Stimulated activated effector memory CD8-positive, alpha-beta T cell treated with anti-CD3 and anti-CD28 coated beads, Interleukin-12 subunit alpha, Interleukin-12 subunit beta, amount 100 ng/mL, for 72 hours (primary cell): ENCODE data around the gene SCRN1.
A peak's percentile ranks its signal among the peaks of the same experiment; 100 is the strongest.

Experiments
- ATAC-seq: fragments of 150-1000 bp; cut with Tn5 transposase; 2 replicates; pipeline ENCODE4 v1.10.0; 2021
- DNase-seq, 2 donors: peaks; one replicate each; pipeline ENCODE4 v3.0.0; 2021 to 2022; ENCODE audit warnings: low spot score in 2 of 2
- H3K27ac Mint-ChIP-seq: one replicate; pipeline ENCODE4 v1.8.0; 2022; ENCODE audit warnings: mild to moderate bottlenecking, mixed read lengths
- H3K36me3 Mint-ChIP-seq: one replicate; pipeline ENCODE4 v1.8.0; 2022; ENCODE audit warnings: mild to moderate bottlenecking, mixed read lengths
- H3K4me1 Mint-ChIP-seq: one replicate; pipeline ENCODE4 v1.8.0; 2022; ENCODE audit warnings: mixed read lengths
- H3K4me3 Mint-ChIP-seq: one replicate; pipeline ENCODE4 v1.8.0; 2022; ENCODE audit warnings: mild to moderate bottlenecking, mixed read lengths
- H3K9me3 Mint-ChIP-seq: one replicate; pipeline ENCODE4 v1.8.0; 2022; ENCODE audit warnings: mixed read lengths

The SCRN1 gene

GRCh38 chr7:29935111-29935510, 54.5 kb downstream of the SCRN1 start:
- no peak overlapping the region for H3K27ac Mint-ChIP-seq
- H3K4me3 Mint-ChIP-seq = no peak overlapping the region
- ATAC-seq (no peak), DNase-seq (no peak)
- H3K4me1 Mint-ChIP-seq = peaks cover 6% of the 10 kb centered on the region
- H3K9me3 Mint-ChIP-seq = no peaks in the 10 kb centered on the region
- H3K36me3 Mint-ChIP-seq = peaks cover 24% of the 10 kb centered on the region

- ATAC-seq (peak; percentile 19), DNase-seq (no peak)
- no peaks in the 10 kb centered on the region for H3K9me3 Mint-ChIP-seq
- no peak overlapping the region for H3K4me3 Mint-ChIP-seq
- no peak overlapping the region for H3K27ac Mint-ChIP-seq
- H3K4me1 Mint-ChIP-seq = peaks cover 10% of the 10 kb centered on the region
- H3K36me3 Mint-ChIP-seq = peaks cover 13% of the 10 kb centered on the region
These were observed 60.4 kb downstream of the SCRN1 start for GRCh38 chr7:29929018-29929807.

GRCh38 chr7:29926741-29927140, 62.9 kb downstream of the SCRN1 start:
- Mint-ChIP-seq H3K4me1 (peaks cover 10% of the 10 kb centered on the region), H3K27ac (no peak overlapping the region), H3K36me3 (peaks cover 12% of the 10 kb centered on the region), H3K9me3 (no peaks in the 10 kb centered on the region), H3K4me3 (no peak overlapping the region)
- ATAC-seq (no peak), DNase-seq (no peak)

GRCh38 chr7:29926216-29926615, 63.4 kb downstream of the SCRN1 start:
- H3K4me1 Mint-ChIP-seq = peaks cover 10% of the 10 kb centered on the region
- H3K36me3 Mint-ChIP-seq = peaks cover 17% of the 10 kb centered on the region
- no peaks in the 10 kb centered on the region for H3K9me3 Mint-ChIP-seq
- no peak overlapping the region for H3K4me3 Mint-ChIP-seq
- no peak for ATAC-seq
- no peak for DNase-seq
- H3K27ac Mint-ChIP-seq = no peak overlapping the region

GRCh38 chr7:29924684-29925083, 64.9 kb downstream of the SCRN1 start:
- Mint-ChIP-seq H3K36me3 (peaks cover 22% of the 10 kb centered on the region), H3K9me3 (no peaks in the 10 kb centered on the region), H3K27ac (peak overlapping the region; percentile 93), H3K4me3 (no peak overlapping the region), H3K4me1 (peaks cover 10% of the 10 kb centered on the region)
- ATAC-seq (peak; percentile 72), DNase-seq (peak in 1 of 2 donors; percentile 29)

GRCh38 chr7:29924006-29924405, 65.6 kb downstream of the SCRN1 start:
- ATAC-seq (no peak), DNase-seq (no peak)
- no peak overlapping the region for H3K4me3 Mint-ChIP-seq
- H3K27ac Mint-ChIP-seq = peak overlapping the region; percentile 93
- peaks cover 24% of the 10 kb centered on the region for H3K36me3 Mint-ChIP-seq
- H3K4me1 Mint-ChIP-seq = peaks cover 10% of the 10 kb centered on the region
- no peaks in the 10 kb centered on the region for H3K9me3 Mint-ChIP-seq

GRCh38 chr7:29922921-29923700, 66.5 kb downstream of the SCRN1 start:
- H3K36me3 Mint-ChIP-seq = peaks cover 24% of the 10 kb centered on the region
- peaks cover 10% of the 10 kb centered on the region for H3K4me1 Mint-ChIP-seq
- no peaks in the 10 kb centered on the region for H3K9me3 Mint-ChIP-seq
- H3K4me3 Mint-ChIP-seq = no peak overlapping the region
- DNase-seq (peak in 1 of 2 donors; percentile 33), ATAC-seq (no peak)
- H3K27ac Mint-ChIP-seq = no peak overlapping the region

GRCh38 chr7:29921404-29922010, 68.1 kb downstream of the SCRN1 start:
- DNase-seq (peak; percentile 11 to 64), ATAC-seq (peak; percentile 76)
- H3K4me3 Mint-ChIP-seq = no peak overlapping the region
- H3K36me3 Mint-ChIP-seq = peaks cover 24% of the 10 kb centered on the region
- H3K4me1 Mint-ChIP-seq = peaks cover 10% of the 10 kb centered on the region
- H3K9me3 Mint-ChIP-seq = no peaks in the 10 kb centered on the region
- H3K27ac Mint-ChIP-seq = no peak overlapping the region

GRCh38 chr7:29920491-29920890, 69.1 kb downstream of the SCRN1 start:
- peaks cover 24% of the 10 kb centered on the region for H3K36me3 Mint-ChIP-seq
- no peaks in the 10 kb centered on the region for H3K9me3 Mint-ChIP-seq
- ATAC-seq (no peak), DNase-seq (no peak)
- no peak overlapping the region for H3K4me3 Mint-ChIP-seq
- H3K4me1 Mint-ChIP-seq = peaks cover 10% of the 10 kb centered on the region
- H3K27ac Mint-ChIP-seq = no peak overlapping the region

GRCh38 chr7:29919790-29920189, 69.8 kb downstream of the SCRN1 start:
- ATAC-seq = no peak
- no peak for DNase-seq
- Mint-ChIP-seq H3K36me3 (peaks cover 23% of the 10 kb centered on the region), H3K27ac (no peak overlapping the region), H3K9me3 (no peaks in the 10 kb centered on the region), H3K4me1 (peaks cover 6% of the 10 kb centered on the region), H3K4me3 (no peak overlapping the region)

GRCh38 chr7:29918850-29919249, 70.8 kb downstream of the SCRN1 start:
- H3K9me3 Mint-ChIP-seq = no peaks in the 10 kb centered on the region

GRCh38 chr7:29917641-29918040, 72.0 kb downstream of the SCRN1 start:
- Mint-ChIP-seq H3K4me3 (no peak overlapping the region), H3K27ac (no peak overlapping the region), H3K36me3 (peaks cover 16% of the 10 kb centered on the region), H3K4me1 (no peaks in the 10 kb centered on the region), H3K9me3 (no peaks in the 10 kb centered on the region)
- ATAC-seq (no peak), DNase-seq (no peak)

More at GRCh38 chr7:29918850-29919249, 70.8 kb downstream of the SCRN1 start:
- Mint-ChIP-seq H3K4me3 (no peak overlapping the region), H3K36me3 (peaks cover 16% of the 10 kb centered on the region), H3K27ac (no peak overlapping the region), H3K4me1 (no peaks in the 10 kb centered on the region)
- DNase-seq (no peak), ATAC-seq (no peak)

- H3K4me3 Mint-ChIP-seq = no peak overlapping the region
- peaks cover 6% of the 10 kb centered on the region for H3K36me3 Mint-ChIP-seq
- H3K4me1 Mint-ChIP-seq = no peaks in the 10 kb centered on the region
- ATAC-seq (no peak), DNase-seq (no peak)
- no peaks in the 10 kb centered on the region for H3K9me3 Mint-ChIP-seq
- H3K27ac Mint-ChIP-seq = no peak overlapping the region
These were observed 74.0 kb downstream of the SCRN1 start for GRCh38 chr7:29915481-29916215.

- Mint-ChIP-seq H3K27ac (no peak overlapping the region), H3K4me1 (no peaks in the 10 kb centered on the region), H3K36me3 (no peaks in the 10 kb centered on the region), H3K9me3 (no peaks in the 10 kb centered on the region), H3K4me3 (no peak overlapping the region)
- DNase-seq (no peak), ATAC-seq (no peak)
These were observed 75.4 kb downstream of the SCRN1 start for GRCh38 chr7:29914180-29914579.
